ENCODE data around the gene LRBA. TPM values are rescaled to one million over a fixed set of nuclear protein-coding genes. Genes with fewer than 3 reads are reported as not detected.

LRBA gene
- total and polyA plus RNA-seq, 2 donors (not counting 1 experiment from before 2014, with no cell fraction given) = 16.4 to 36.7 TPM

DNA sequence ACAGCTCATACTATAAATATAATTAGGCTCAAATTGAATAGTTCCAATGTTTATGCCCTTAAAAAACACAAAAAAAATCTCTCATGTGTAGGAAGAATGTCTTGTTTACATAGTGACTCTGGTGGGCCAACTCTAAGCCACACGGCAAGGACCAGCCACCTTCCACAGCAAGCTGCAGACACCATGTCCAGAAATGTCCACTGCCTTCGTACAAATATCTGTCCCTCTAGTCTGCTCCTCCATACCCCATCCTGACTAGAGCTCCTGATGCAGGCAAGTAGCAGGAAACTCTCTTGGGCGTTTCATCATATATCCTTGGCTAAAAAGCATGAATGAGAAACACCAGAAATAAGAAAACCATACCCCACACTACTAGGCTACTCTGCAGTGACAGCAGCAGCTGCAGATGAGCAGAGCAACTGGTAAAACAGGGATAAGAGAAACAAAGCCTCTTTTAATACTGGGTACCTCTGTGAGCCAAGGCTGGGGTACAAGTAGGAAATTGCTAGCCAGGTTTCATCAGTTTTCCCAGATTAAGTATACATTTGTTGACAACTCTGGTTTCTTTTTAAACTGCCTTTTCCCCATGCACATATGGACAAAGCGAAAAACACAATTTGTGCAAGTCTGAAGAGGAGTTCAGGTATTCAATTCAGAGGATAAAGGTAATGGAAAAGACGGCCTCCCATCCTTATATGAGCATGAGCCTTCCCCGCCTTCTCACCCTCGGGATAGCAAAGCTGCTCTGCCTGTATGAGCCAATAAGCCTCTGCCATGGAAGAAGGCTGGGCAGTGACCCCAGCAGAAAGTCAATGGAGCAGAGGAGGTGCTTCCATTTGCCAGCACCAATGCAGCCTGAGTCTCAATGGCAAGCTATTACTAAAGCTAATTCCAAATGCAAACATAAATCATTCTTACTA, 691.4 kb downstream of the LRBA start:
- Histone ChIP-seq H3K79me2 (ENCODE audit: control insufficient read depth, insufficient read depth, low read length) (no peaks in the 10 kb centered on the region), H3K9ac (ENCODE audit: insufficient read depth, low read length) (no peak overlapping the region), H3K36me3 (ENCODE audit: control insufficient read depth, insufficient read depth, low read length) (no peaks in the 10 kb centered on the region), H4K20me1 (ENCODE audit: control insufficient read depth, extremely low read depth, insufficient read depth, low read length) (no peaks in the 10 kb centered on the region), H3K27ac (ENCODE audit: insufficient read depth, low read length) (peak overlapping the region; percentile 31), H3K4me1 (ENCODE audit: control insufficient read depth, extremely low read depth, insufficient read depth, low read length) (peaks cover 6% of the 10 kb centered on the region), H3K27me3 (ENCODE audit: control insufficient read depth, insufficient read depth, low read length) (no peaks in the 10 kb centered on the region), H3K4me3 (replicated peaks in 1 of 4; ENCODE audit: control extremely low read depth in 1 of 4, insufficient read depth in 1 of 4, low read depth in 3 of 4, low read length in 4 of 4) (no peak overlapping the region), H2AFZ (ENCODE audit: low read length) (peak overlapping the region; percentile 90), H3K9me3 (ENCODE audit: control insufficient read depth, insufficient read depth, low read depth, low read length) (no peaks in the 10 kb centered on the region), H3K4me2 (ENCODE audit: extremely low read depth, insufficient read depth, low read length) (peak overlapping the region; percentile 68)
- peak in 1 of 2 donors; percentile 70 for DNase-seq (ENCODE audit: low read depth in 2 of 2)
- no peak for TF ChIP-seq EZH2 (IDR thresholded peaks at IDR 0.05; ENCODE audit: low read length, missing control alignments)
- TF ChIP-seq, protein P1, sequence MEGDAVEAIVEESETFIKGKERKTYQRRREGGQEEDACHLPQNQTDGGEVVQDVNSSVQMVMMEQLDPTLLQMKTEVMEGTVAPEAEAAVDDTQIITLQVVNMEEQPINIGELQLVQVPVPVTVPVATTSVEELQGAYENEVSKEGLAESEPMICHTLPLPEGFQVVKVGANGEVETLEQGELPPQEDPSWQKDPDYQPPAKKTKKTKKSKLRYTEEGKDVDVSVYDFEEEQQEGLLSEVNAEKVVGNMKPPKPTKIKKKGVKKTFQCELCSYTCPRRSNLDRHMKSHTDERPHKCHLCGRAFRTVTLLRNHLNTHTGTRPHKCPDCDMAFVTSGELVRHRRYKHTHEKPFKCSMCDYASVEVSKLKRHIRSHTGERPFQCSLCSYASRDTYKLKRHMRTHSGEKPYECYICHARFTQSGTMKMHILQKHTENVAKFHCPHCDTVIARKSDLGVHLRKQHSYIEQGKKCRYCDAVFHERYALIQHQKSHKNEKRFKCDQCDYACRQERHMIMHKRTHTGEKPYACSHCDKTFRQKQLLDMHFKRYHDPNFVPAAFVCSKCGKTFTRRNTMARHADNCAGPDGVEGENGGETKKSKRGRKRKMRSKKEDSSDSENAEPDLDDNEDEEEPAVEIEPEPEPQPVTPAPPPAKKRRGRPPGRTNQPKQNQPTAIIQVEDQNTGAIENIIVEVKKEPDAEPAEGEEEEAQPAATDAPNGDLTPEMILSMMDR (conservative IDR thresholded peaks at IDR 0.05 in 1 of 2, IDR thresholded peaks at IDR 0.05 in 1 of 2; ENCODE audit: low read depth in 1 of 2, low read length in 2 of 2) = no peak

DNA sequence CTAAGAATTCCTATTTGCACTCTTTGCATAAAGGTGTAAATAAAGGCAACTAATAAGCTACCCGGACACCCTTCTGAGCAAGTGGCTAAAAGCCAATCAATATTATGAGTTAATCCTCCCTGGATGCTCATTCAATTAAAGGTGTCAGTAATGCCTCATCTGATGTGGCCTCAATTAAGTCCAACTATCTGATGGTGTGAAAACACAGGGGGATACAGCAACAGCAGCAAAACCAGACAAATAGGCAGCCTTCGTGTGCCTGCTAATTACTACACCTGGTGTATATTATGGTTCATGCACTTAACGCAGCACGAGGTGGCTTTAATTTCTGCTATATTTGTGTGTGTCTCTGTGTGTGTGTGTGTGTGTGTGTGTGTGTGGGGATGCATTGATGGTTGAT, 692.4 kb downstream of the LRBA start:
- no peak overlapping the region for H3K9ac ChIP-seq (ENCODE audit: insufficient read depth, low read length)
- TF ChIP-seq, protein P1 (conservative IDR thresholded peaks at IDR 0.05 in 1 of 2, IDR thresholded peaks at IDR 0.05 in 1 of 2; ENCODE audit: low read depth in 1 of 2, low read length in 2 of 2) = no peak
- TF ChIP-seq EZH2 (IDR thresholded peaks at IDR 0.05; ENCODE audit: low read length, missing control alignments) = no peak
- H3K9me3 ChIP-seq (ENCODE audit: control insufficient read depth, insufficient read depth, low read depth, low read length) = no peaks in the 10 kb centered on the region
- no peaks in the 10 kb centered on the region for H3K36me3 ChIP-seq (ENCODE audit: control insufficient read depth, insufficient read depth, low read length)
- no peaks in the 10 kb centered on the region for H4K20me1 ChIP-seq (ENCODE audit: control insufficient read depth, extremely low read depth, insufficient read depth, low read length)
- peaks cover 6% of the 10 kb centered on the region for H3K4me1 ChIP-seq (ENCODE audit: control insufficient read depth, extremely low read depth, insufficient read depth, low read length)
- H3K79me2 ChIP-seq (ENCODE audit: control insufficient read depth, insufficient read depth, low read length) = no peaks in the 10 kb centered on the region
- no peak overlapping the region for H2AFZ ChIP-seq (ENCODE audit: low read length)
- H3K27me3 ChIP-seq (ENCODE audit: control insufficient read depth, insufficient read depth, low read length) = no peaks in the 10 kb centered on the region
- no peak overlapping the region for H3K4me3 ChIP-seq (replicated peaks in 1 of 4; ENCODE audit: control extremely low read depth in 1 of 4, insufficient read depth in 1 of 4, low read depth in 3 of 4, low read length in 4 of 4)
- H3K27ac ChIP-seq (ENCODE audit: insufficient read depth, low read length) = no peak overlapping the region
- DNase-seq (ENCODE audit: low read depth in 2 of 2) = no peak
- no peak overlapping the region for H3K4me2 ChIP-seq (ENCODE audit: extremely low read depth, insufficient read depth, low read length)

DNA sequence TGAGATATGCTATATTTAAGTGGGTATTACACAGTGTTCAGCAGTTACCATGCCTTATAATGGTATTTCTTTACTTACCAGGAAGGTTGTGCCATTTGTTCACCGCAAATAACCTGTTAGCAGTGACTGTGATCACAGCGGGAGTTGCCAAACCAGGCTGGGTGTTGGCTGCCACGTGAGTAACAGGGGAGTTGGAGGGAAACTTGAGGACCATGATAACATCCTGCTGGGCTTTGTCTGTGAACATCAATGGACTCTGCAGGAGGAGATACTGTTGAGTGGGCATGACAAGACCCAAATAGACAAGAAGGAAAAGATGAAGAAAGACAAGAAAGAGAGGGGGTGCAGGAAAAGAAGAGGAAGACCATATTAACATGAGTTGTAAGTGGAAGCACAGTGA, 694.0 kb downstream of the LRBA start:
- no peaks in the 10 kb centered on the region for H3K9me3 ChIP-seq (ENCODE audit: control insufficient read depth, insufficient read depth, low read depth, low read length)
- no peak overlapping the region for H3K27ac ChIP-seq (ENCODE audit: insufficient read depth, low read length)
- H3K27me3 ChIP-seq (ENCODE audit: control insufficient read depth, insufficient read depth, low read length) = no peaks in the 10 kb centered on the region
- no peaks in the 10 kb centered on the region for H3K79me2 ChIP-seq (ENCODE audit: control insufficient read depth, insufficient read depth, low read length)
- TF ChIP-seq, protein P1 (conservative IDR thresholded peaks at IDR 0.05 in 1 of 2, IDR thresholded peaks at IDR 0.05 in 1 of 2; ENCODE audit: low read depth in 1 of 2, low read length in 2 of 2) = no peak
- no peak for TF ChIP-seq EZH2 (IDR thresholded peaks at IDR 0.05; ENCODE audit: low read length, missing control alignments)
- peaks cover 6% of the 10 kb centered on the region for H3K4me1 ChIP-seq (ENCODE audit: control insufficient read depth, extremely low read depth, insufficient read depth, low read length)
- DNase-seq (ENCODE audit: low read depth in 2 of 2) = no peak
- H3K9ac ChIP-seq (ENCODE audit: insufficient read depth, low read length) = no peak overlapping the region
- H3K4me2 ChIP-seq (ENCODE audit: extremely low read depth, insufficient read depth, low read length) = no peak overlapping the region
- no peak overlapping the region for H3K4me3 ChIP-seq (replicated peaks in 1 of 4; ENCODE audit: control extremely low read depth in 1 of 4, insufficient read depth in 1 of 4, low read depth in 3 of 4, low read length in 4 of 4)
- H3K36me3 ChIP-seq (ENCODE audit: control insufficient read depth, insufficient read depth, low read length) = no peaks in the 10 kb centered on the region
- no peak overlapping the region for H2AFZ ChIP-seq (ENCODE audit: low read length)
- H4K20me1 ChIP-seq (ENCODE audit: control insufficient read depth, extremely low read depth, insufficient read depth, low read length) = no peaks in the 10 kb centered on the region

All from fibroblast of lung (primary cell).